ENCODE data around the gene PRKCA. TPM values are rescaled to one million over a fixed set of nuclear protein-coding genes. Genes with fewer than 3 reads are reported as not detected.

The PRKCA gene
- total RNA-seq, 2 donors from 2014 or later: 6.4 to 7.7 TPM

- DNase-seq (no peak), ATAC-seq (no peak)
- intact Hi-C loops (cut with DNase I): no loop called here
These were observed 119.8 kb downstream of the PRKCA start for GRCh38 chr17:66422186-66422585.

DNA sequence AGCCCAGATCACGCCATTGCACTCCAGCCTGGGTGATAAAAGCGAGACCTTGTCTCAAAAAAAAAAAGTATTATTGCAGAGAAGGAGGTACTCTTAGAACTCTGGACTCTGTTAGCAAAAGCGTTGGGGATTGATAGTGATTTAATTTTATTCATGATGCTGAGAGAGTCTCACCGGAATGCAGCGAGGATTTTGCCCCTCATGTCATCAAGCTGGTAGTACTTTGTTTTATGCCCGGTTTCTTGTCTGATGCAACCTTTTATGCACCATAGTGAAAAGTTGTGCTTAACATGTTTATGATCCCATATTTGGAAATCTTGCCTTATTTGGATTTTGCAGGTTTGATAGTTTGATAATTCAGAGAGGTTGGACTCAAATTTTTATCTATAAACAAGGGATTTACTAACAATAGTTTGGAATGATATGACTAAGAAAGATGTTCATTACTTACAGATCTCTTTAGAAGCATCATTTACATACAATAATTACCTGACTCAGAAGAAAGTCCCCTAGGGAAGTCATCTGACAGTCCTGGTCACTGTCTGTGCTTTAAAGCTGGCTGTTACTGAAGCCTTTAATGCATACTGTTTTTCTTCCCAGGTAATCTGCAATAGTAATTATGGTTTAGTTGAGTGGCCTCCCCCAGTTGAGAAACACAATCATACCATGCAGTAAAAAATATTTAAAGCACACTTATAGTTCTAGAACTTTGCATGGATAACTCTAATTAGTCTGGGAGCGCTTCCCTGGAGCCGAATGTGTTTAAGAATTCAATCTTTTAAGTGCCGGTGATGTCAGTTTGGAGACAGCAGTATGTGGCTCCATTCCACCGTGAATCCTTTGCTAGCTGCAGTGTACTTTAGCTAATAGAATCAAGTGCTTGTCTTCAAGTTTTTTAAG lies 120.9 kb downstream of the PRKCA start:
- no peak for DNase-seq
- ATAC-seq: no peak
- intact Hi-C loops (cut with DNase I): no loop called here

DNA sequence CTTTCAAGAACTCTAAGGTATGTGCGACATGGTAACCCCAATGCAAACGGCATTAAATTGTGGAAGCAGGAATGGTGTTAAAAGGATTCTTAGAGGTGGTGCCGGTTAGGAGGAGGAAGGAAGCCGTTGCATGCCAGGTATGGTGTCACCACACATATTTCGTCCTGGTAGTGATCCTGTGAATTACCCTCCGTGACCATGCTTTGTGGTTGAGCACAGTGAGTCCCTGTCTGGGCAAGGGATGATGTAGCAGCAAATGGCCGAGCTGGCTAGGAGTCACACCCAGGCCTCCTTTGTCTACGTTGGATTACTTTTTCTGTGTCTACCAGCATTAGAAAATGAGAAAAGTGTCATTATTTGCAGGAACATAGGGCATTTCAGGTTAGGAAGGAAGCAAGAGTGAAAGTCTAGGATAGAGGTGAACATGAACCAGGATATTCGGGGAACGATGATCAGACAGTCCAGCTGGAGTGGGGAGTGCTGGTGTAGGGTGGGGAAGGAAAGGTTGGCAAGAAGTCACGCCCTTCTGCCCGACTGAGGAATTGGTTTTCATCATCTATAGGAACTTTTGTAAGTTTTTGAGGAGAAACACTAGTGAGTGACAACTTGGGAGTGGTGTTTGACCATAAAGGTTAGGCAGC lies 123.5 kb downstream of the PRKCA start:
- intact Hi-C loops (cut with DNase I): no loop called here
- DNase-seq (no peak), ATAC-seq (no peak)

DNA sequence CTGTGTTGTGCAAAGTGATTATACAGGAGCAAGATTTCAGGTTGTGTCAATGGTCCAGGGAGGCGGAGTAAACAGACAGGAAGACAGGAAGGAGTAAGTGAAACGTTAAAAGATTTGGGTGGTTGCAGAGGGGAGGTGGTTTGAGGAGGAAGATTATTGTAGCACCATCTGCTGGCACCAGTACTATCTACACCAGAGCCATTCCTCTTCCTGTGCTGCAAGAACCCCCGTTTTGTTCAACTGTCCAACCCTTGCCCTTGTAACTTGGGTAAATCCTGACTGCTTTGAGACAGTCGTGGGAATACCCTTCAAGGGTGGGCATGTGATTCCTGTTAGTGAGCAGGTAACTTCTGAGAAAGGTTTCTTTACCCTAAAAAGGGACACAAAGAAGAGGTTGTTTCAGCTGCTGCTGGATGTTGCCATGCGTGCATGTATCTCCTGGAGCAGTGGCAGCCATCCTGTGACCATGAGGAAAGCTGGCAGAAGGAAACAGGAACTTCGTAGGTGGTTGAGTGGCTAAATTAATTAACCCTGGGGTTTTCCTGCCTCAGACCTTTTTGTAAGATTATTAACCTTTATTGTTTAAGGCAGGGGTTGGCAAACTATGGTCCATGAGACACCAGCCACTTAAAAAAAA lies 124.1 kb downstream of the PRKCA start:
- intact Hi-C loops (cut with DNase I): no loop called here
- DNase-seq (no peak), ATAC-seq (peak in 1 of 2 donors; percentile 18)

- ATAC-seq (no peak), DNase-seq (no peak)
- intact Hi-C loops (cut with DNase I): no loop called here
These were observed 124.7 kb downstream of the PRKCA start for GRCh38 chr17:66427134-66427533.

DNA sequence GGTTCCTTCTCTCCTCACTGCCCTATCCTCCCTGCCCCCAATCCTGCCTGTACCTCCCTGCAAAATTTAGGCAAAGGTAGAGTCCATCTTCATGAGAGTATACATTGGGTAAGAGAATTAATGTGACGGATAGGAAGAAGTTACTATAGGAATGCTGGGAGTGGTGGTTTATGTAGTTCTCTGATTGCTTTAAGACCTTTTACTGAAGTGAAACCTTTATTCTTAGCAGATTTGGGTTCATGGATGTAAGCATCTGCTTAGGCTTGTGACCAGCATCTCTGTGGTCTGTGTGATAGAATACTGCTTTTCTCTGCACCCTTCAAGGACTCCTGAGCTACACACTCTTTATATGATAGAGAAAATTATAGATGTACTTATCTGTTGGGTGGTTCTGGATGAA lies 127.3 kb downstream of the PRKCA start:
- ATAC-seq: no peak
- no peak for DNase-seq
- intact Hi-C loops (cut with DNase I): no loop called here

DNA sequence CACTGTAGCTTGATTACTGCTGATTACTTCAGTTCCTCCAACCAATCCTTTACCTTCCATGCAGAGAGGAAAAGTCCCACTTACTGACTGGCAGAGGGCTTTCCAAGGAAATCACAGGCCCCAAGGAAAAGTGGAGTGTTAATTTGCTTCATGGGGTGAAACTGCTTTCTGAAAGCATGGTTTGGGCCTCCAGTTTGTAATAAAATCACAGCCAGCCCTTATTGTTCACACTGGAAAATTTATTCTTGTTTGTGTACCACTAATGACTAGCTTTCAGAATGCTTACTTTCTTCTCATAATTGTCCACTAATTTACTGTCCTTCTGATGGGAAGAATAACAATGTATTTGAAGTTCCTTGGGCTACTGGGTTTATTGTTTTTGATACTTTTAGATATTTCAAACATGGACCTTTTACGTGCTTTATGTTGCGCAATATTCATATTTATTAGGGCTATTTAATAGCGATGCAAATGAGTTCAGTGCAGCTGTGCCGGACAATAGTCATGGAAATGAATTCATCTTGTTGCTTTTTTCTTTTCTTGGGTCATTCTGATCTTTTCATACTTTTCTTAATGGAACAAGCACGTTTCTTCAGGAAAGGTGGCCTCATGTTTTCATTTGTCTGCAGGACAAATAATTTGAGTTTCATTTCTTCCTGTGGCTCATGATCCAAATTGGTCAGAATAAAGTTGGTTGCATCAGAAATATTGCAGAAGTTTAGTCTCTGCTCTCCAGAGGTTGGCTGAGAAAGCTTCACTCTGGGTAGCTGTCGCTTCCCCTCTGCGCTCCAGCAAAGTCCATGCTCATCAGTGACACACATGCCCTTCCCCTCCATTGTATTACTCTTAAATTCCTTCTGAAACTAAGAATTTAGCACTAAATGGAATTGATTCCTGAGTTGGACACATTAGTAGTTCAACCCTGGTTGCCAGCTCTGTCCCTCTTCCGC lies 128.7 kb downstream of the PRKCA start:
- ATAC-seq (peak in 1 of 2 donors; percentile 70), DNase-seq (no peak)
- intact Hi-C loops (cut with DNase I): no loop called here

DNA sequence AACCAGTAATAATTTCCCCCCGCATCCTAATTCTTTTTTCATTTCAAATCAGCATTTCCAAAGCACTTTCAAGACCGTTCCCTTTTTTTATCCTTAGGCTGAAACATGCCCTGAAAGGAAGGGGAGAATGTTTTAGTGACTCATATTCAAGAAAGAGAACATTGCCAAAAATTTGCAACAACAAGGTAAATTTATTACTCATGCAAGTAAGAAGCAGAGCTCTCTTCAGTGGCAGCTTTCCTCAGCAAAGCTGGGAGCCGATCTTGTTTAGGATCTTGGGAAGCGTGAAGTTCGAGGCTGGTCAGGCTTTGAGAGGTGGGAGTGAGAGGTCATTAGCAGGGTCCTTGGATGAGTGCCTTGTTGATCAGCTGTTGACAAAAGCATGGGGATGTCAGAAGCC lies 129.5 kb downstream of the PRKCA start:
- DNase-seq (no peak), ATAC-seq (peak in 1 of 2 donors; percentile 83)
- intact Hi-C loops (cut with DNase I): no loop called here

DNA sequence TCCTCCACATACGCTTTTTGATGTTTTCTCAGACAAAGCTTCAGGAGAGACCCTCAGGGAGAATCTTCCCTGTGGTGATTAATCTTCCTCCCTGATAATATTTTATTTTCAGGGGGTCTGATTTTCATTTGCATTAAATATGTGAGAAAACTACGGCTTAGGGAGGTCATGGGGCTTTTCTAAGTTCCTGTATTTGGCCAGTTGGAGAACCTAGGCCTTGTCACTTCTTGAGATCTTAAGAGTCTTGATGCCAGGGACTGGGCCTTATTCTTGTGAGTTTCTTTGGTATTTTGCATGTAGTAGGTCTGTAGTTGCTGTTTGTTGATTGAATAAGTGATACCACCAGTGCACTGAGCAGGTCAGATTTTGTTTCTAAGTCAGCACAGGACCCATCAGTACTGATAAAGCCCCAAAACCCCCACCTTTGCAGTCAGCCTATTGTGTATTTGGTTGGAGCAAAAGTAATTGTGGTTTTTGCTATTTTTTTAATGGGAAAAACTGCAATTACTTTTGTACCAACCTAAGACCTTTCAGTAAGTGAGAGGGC lies 130.1 kb downstream of the PRKCA start:
- ATAC-seq: no peak

GRCh38 chr17:66432996-66433551 lies 130.7 kb downstream of the PRKCA start:
- intact Hi-C loops (cut with DNase I): no loop called here
- no peak for DNase-seq
- ATAC-seq: no peak

More for the DNA sequence above, 130.1 kb downstream of the PRKCA start:
- intact Hi-C loops (cut with DNase I): no loop called here
- no peak for DNase-seq

GRCh38 chr17:66435182-66435581 lies 132.8 kb downstream of the PRKCA start:
- ATAC-seq (no peak), DNase-seq (no peak)
- intact Hi-C loops (cut with DNase I): no loop called here

DNA sequence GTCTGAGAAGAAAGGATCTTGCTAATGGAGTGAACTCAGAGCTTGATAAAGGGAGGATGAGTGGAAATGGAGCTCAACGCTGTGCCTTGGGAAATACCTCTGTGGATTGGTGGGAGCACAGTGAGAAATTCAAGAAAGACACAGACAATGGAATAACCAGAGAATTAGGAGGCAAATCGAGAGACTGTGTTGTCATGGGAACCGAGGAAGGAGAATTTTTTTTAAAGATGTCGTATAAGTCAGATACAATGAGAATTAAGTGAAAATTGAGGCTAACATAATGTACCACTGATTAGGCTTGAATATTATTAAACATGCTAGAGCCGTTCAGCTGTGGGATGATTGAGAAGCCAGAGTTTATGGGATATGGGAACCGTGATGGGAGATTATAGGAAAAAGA lies 134.2 kb downstream of the PRKCA start:
- no peak for ATAC-seq
- intact Hi-C loops (cut with DNase I): no loop called here

GRCh38 chr17:66437476-66438026 lies 135.1 kb downstream of the PRKCA start:
- intact Hi-C loops (cut with DNase I): no loop called here
- no peak for DNase-seq
- no peak for ATAC-seq

More for the DNA sequence above, 134.2 kb downstream of the PRKCA start:
- DNase-seq: no peak

GRCh38 chr17:66438101-66438500 lies 135.7 kb downstream of the PRKCA start:
- intact Hi-C loops (cut with DNase I): no loop called here
- DNase-seq (no peak), ATAC-seq (no peak)

DNA sequence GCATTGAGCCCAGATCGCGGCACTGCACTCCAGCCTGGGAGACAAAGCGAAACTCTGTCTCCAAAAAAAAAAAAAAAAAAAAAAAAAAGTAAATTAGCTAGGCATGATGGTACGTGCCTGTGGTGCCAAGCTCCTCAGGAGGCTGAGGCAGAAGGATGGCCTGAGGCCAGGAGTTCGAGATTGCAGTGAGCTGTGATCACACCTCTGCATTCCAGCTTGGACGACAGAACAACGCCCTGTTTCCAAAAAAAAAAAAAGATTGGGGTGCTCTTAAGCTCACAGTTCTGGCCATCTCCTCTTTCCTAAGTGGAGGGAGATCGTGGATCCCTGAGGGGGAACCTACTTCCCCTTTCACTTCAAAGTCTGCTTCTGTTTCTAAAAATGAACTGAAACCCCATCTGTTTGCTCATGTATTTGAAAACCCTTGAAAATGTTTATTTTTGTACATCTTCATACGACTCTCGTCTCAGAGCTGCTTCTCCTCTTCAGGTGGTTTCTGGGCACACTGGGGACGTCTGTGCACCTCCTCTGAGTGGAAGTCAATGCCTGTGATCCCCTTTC lies 138.8 kb downstream of the PRKCA start:
- DNase-seq (no peak), ATAC-seq (peak in 1 of 2 donors; percentile 71)
- intact Hi-C loops (cut with DNase I): no loop called here

- DNase-seq (no peak), ATAC-seq (no peak)
- intact Hi-C loops (cut with DNase I): no loop called here
These were observed 140.8 kb downstream of the PRKCA start for GRCh38 chr17:66443166-66443565.

DNA sequence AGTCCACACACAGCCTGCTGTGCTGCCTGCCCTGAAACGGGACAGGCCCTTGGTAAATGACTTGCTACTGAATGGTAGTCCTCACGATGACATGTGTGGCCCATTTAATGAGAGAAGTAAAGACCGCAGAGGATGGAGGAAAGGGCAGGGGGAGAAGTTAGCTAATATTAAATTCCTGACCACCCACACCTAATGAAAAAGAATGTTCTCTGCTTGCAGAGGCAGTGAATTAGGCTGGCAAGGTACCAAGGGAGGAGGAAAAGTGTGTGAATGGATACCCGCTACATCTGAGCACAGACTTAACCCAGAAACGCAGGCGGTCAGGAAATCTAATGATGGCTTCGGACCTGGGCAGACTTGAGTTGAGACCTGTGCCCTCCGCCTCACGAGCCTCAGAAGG lies 141.2 kb downstream of the PRKCA start:
- intact Hi-C loops (cut with DNase I): no loop called here
- ATAC-seq: no peak
- DNase-seq: no peak

- DNase-seq: no peak
- ATAC-seq: no peak
- intact Hi-C loops (cut with DNase I): no loop called here
These were observed 141.6 kb downstream of the PRKCA start for GRCh38 chr17:66444031-66444430.

Measured in left cardiac atrium (tissue), 4 donors.